GM18873 (cell line): Measurements from ENCODE around the gene NUBPL.
"Not testable (repeated sequence)": the region's sequence is repeated elsewhere in the genome, so short reads cannot be mapped to it uniquely, and the experiment has no call there.

Experiments used
- ATAC-seq: cut with Tn5 transposase; IDR thresholded peaks from one replicate; pipeline ENCODE4 v1.9.1; 2021; ENCODE audit warnings: mild to moderate bottlenecking, moderate library complexity, moderate number of reproducible peaks; ENCODE audit not compliant: unreplicated experiment, low FRiP score

NUBPL gene

DNA sequence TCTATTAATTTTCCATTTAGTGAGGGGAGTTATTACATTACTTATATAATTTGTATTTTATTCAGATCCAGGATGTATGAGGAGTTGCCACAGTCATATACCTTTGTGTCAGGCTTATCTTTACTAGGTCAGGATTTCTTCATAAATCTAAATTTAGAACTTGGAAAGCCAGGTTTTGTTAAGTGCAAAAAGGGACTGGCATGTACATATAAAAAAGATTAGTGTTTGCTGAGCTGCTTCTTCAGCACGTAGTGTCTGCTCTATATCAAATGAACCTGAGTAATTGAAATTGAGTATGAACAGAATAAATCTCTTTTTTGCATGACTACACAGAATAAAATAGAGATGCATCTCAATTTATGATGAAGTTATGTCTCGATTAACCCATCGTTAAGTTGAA, 157.4 kb downstream of the NUBPL start:
- ATAC-seq = no peak

- no peak for ATAC-seq
Measured at GRCh38 chr14:31718985-31719384, 157.8 kb downstream of the NUBPL start.

DNA sequence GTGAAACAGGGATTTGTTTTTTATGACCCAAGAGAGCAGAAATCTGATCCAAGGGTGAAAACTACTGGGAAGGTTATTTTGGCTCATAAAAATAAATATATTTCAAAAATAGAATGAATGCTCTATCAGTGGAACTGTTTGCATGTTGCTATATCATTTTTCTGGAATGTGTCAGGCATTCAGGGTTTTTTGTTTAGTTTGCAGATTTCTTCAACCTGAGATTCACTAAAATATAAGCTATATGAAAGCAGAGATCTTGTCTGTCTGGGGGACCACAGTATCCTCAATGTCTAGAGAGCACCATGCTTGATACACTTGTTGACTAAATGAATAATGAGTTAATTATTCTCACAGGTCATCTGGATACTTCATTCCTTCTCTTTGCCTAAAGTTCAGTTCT, 165.1 kb downstream of the NUBPL start:
- no peak for ATAC-seq

DNA sequence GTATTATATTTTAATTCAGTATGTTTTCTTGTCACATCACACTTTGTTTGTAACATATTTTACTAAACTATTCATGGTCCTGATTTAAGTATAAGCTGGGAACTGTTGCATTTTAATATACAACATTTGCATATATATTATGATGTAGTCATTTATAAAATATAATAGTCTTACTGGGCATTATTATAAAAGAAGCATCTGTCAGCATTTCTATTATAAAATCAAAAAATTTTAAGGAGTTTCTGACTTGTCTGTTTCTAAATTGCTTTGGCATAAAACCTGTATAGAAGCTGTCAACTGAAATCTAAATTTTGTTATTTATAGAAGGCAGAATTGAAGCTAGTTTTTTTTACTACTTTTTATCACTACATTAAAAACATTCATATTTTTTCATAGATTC, 166.6 kb downstream of the NUBPL start:
- no peak for ATAC-seq

GRCh38 chr14:31740688-31741087, 179.5 kb downstream of the NUBPL start:
- ATAC-seq = no peak

DNA sequence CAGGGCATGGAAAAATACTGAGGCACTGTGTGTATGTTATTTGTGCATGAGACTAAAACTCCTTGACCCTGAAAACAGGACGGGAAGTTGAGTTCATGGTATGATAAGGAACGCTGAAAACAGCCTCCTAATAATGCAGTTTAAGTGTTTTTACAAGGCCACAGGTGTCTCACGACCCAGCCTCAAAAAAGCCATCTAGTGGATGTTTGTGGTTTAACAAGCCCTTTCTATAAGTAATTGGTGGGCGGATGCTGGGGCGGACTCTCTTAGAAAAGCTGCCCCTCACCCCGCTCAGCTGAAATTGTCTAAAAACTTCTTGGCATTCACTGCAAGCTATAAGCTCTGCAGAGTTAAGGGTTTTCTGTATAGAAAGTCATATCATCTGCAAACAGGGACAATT, 184.5 kb downstream of the NUBPL start:
- ATAC-seq = no peak

DNA sequence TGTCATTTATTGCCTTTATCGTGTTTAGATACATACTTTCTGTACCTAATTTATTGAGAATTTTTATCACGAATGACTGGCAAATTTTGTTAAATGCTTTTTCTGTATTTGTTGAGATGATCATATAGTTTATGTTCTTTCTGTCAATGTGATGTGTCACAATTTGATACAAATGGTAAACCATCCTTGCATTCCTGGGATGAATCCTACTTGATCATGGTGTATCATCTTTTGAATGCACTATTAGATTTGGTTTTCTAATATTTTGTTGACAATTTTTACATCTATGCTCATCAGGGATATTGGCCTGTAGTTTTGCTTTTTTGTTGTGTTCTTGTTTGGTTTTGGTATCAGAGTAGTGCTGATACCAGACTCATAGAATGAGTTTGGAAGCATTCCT, 185.1 kb downstream of the NUBPL start:
- no peak for ATAC-seq

DNA sequence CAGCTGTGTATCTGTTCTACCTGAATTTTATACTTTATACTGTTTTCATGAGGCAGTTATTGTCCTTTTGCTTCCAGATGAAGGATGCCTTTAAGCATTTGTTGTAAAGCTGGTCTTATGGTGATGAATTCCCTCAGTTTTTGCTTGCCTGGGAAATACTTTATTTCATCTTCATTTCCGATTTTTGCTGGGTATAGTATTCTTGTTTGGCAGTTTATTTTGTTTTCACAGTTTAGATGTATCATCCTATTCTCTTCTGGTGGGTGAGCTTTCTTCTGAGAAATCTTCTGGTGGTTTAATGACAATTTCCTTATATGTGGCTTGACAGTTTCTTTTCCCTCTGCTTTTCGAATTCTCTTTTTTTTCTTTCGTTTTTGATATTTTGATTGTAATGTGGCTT, 188.1 kb downstream of the NUBPL start:
- ATAC-seq = no peak

- ATAC-seq = not testable (repeated sequence)
Measured at GRCh38 chr14:31751047-31751446, 189.8 kb downstream of the NUBPL start.

DNA sequence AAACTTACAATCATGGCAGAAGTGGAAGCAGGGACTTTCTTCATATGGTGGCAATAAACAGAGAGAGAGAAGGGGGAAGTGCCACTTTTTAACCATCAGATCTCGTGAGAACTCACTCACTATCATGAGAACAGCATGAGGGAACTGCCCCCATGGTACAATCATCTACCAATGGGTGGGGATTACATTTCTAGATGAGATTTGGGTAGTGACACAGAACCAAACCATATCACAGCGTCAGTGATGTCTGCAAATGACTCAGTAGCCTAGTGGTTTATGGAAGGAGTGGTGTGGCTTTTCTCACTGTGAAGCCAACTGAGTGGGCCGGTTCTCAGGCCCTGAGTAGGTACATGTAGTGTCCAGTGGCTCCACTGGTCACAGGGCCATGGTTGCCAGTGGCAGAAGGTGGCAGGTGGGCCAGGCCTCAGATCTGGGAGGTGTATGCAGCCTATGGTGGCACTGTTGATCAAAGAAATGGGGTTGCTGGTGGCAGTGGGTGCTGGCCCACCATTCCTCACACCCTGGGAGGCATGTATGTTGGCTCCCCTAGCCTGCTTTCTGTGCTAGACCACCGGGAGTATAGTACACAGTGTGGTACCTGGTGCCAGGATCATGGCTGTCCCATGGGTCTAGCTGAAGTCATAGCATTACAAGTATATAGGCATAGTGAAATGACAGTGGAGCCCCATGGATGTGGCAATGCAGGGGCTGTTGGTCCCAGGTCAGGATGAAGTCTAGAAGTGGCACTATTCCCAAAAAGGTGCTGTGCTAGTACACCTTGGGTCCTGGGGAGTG, 191.9 kb downstream of the NUBPL start:
- ATAC-seq = no peak

DNA sequence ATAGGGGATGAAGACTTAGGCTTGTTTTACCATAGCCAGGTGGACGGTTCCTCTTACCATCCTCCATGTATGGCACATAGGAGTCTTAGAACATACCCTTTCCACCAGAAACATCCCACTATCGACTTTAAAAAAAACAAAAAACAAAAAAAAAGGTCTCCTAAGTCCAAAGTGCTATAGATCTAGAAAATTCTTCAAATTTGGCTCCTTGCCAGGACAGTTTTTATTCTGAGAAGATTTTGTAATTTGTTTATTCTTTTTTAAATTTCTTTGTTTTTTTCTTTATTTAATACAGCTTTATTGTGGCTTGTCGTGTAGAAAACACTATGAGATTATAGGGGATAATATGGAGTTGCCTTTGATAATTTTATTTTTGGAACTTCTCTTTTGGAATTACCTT, 197.7 kb downstream of the NUBPL start:
- no peak for ATAC-seq

GRCh38 chr14:31760277-31760676, 199.1 kb downstream of the NUBPL start:
- no peak for ATAC-seq

DNA sequence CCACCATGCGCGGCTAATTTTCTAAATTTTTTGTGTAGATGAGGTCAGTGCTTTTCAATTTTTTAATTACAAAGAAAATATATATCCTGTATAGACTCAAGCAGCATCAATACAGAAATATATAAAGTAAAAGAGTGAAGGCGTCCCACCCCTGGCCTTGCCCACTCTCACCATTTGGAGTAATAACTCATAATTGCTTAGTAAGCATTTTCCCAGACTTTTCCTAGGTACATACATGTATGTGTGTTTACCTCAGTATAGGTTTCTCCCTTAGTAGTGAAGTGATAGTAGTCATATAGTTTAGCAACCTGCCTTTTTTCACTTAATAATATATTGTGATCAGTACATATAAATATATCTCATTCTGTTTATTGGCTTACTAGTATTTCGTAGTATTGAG, 200.1 kb downstream of the NUBPL start:
- ATAC-seq = no peak

GRCh38 chr14:31763041-31763440, 201.8 kb downstream of the NUBPL start:
- ATAC-seq = no peak

GRCh38 chr14:31766315-31766892, 205.2 kb downstream of the NUBPL start:
- ATAC-seq = no peak

DNA sequence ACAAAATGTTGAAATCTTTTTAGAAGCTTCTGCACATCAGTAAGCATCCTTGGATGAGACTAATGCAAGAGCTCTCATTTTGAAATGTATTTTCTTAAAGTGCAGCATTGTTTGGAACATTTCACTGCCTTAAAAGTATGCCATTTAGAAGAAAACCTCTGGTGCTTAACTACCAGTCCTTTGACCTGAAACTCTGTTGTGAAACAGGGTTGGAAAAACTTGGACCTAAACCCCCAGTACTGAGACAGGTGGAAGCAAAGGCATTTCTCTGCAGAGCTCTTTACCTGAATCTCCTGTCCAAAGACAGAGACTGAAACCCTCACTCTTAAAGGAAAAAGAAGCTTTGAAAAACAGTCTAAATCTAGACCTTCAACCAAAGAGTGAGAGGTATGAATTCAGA, 207.2 kb downstream of the NUBPL start:
- ATAC-seq = no peak

GRCh38 chr14:31770271-31770670, 209.1 kb downstream of the NUBPL start:
- no peak for ATAC-seq

DNA sequence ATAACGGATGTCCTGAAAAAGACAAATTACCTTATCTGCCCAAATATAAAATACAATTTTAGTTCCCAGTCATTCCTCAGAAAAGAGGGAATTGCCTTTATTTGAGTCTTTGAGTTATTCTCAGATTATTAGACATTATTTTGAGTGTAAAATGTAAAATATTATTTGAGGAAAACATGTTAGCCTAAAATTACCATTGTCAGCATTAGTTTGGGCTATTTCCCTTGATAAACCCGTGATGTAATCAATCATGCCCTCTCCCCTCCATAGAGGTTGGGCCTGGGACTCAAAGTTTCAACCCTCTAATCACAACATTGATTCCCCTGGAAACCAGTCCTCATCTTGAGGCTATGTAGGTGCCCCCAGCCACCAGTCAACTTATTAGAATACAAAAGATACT, 213.4 kb downstream of the NUBPL start:
- ATAC-seq = no peak

DNA sequence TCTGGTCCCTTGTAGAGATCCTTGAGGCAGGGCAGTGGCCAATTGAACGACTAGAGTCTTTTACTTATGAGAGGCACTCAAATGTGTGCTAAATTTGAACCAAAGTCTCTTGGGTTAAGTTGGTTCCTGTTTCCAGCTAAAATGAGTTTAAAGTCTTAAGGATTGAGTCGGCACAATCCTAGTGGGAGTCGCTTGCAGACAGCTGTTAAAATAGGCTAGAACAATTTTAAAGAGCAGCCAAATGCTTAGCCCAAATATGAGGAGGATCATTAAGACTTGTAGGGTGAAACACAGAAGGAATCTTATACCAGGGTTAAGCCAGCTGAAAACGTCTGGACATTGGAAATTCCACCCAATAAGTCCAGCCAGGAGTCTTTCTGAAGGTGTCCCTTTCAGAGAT, 216.1 kb downstream of the NUBPL start:
- no peak for ATAC-seq

DNA sequence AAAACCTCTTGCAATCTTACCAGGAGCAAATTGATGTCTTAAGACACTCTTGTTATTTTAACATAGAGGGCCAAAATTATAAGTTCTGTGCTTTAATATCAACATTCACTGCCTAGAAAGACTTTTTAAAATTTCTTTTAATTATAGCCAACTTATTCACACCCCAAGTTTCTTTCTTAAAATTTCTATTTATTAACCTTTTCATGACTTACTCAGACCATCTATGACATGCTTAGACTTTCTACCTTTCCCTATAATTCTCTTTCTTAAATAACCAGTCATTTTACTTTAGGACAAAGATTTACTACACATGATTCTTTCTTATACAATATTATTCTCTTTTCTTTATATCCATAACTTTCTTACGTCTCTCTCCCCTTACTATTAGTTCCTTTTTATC, 220.4 kb downstream of the NUBPL start:
- no peak for ATAC-seq

DNA sequence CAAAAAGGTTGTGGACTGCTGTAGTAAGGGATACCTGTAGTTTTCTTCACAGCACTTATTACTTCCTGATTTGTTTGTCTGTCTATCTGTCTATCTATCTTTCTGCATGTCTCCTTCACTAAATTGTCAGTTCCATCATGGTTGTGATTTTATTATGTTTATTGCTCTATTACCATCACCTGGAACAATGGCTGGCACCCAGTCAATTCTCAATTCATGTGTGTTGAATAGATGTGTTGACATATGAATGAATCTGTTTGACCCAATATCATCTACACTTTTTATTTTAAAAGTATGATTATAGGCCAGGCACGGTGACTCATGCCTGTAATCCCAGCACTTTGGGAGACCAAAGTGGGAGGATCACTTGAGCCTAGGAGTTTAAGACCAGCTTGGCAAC, 224.4 kb downstream of the NUBPL start:
- ATAC-seq = no peak

DNA sequence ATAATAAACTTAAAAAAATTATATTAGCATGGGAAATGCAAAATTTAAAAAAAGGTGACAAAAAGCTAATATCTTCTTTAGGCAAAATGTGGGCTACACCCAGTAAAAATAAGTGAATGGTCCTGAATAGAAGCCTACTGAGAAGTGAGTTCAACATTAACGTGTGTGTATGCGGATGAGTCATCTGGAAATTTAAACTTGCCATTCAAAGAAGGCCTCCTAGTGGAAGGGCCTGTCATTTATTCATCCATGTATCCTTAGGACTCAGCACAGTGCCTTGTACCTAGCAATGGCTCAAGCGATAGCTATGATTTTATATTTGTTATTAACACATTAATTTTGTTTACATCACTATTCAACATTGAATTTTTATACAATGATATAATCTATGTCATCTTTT, 226.2 kb downstream of the NUBPL start:
- no peak for ATAC-seq
